Keratinocyte (primary cell): ENCODE results near the gene FHIT. TPM values are rescaled to one million over a fixed set of nuclear protein-coding genes. Genes with fewer than 3 reads are reported as not detected.

ENCODE experiments used
- DNase-seq: peaks from one replicate; pipeline ENCODE4 v3.0.0-alpha.2; 2011; ENCODE audit warnings: low read depth, missing footprints, low spot score
- FAIRE-seq: peaks from 2 replicates; lab custom pipeline; 2011; peaks lifted over from hg19 to GRCh38; lab: Jason Lieb, UNC
- H2AFZ ChIP-seq: 2 replicates; pipeline ENCODE4 v1.6.0; 2012; ENCODE audit warnings: low read length, control low read depth, inconsistent platforms; ENCODE audit not compliant: control insufficient read depth
- H3K27ac ChIP-seq: 2 replicates; pipeline ENCODE4 v1.5.1; 2011; ENCODE audit warnings: low read length; ENCODE audit not compliant: control insufficient read depth, insufficient read depth
- H3K27me3 ChIP-seq: 3 replicates; pipeline ENCODE4 v1.6.0; 2011; ENCODE audit warnings: low read length; ENCODE audit not compliant: control insufficient read depth, insufficient read depth; ENCODE audit errors: extremely low read depth
- H3K36me3 ChIP-seq, 2 experiments: 2 replicates in 1 of 2; 3 replicates in 1 of 2; pipeline ENCODE4 v1.5.1; 2011; ENCODE audit warnings: low read length in 2 of 2, mild to moderate bottlenecking in 1 of 2; ENCODE audit not compliant: control insufficient read depth in 2 of 2, insufficient read depth in 2 of 2; ENCODE audit errors: extremely low read depth in 1 of 2
- H3K4me1 ChIP-seq: 3 replicates; pipeline ENCODE4 v1.5.1; 2011; ENCODE audit warnings: low read length; ENCODE audit not compliant: control insufficient read depth, insufficient read depth; ENCODE audit errors: extremely low read depth
- H3K4me2 ChIP-seq: 3 replicates; pipeline ENCODE4 v1.6.0; 2011; ENCODE audit warnings: low read depth, low read length; ENCODE audit not compliant: control insufficient read depth, insufficient read depth; ENCODE audit errors: extremely low read depth
- H3K4me3 ChIP-seq, 3 experiments: fragments of 200-600 bp in 1 of 3; sonication (generic) in 1 of 3; 2 replicates in 2 of 3; 3 replicates in 1 of 3; pipeline ENCODE4 v1.5.1; 2011 to 2016; ENCODE audit warnings: low read length in 3 of 3, mild to moderate bottlenecking in 3 of 3, control low read depth in 2 of 3, inconsistent platforms in 1 of 3, low read depth in 1 of 3, mixed read lengths in 1 of 3, mixed run types in 1 of 3, moderate library complexity in 1 of 3; ENCODE audit not compliant: control insufficient read depth in 2 of 3, insufficient read depth in 2 of 3; ENCODE audit errors: extremely low read depth in 1 of 3
- H3K79me2 ChIP-seq: 2 replicates; pipeline ENCODE4 v1.6.0; 2012; ENCODE audit warnings: low read length; ENCODE audit not compliant: control insufficient read depth, insufficient read depth
- H3K9ac ChIP-seq: 3 replicates; pipeline ENCODE4 v1.6.0; 2011; ENCODE audit warnings: low read length; ENCODE audit not compliant: control insufficient read depth, insufficient read depth; ENCODE audit errors: extremely low read depth
- H3K9me1 ChIP-seq: 3 replicates; pipeline ENCODE4 v1.6.0; 2011; ENCODE audit warnings: low read length; ENCODE audit not compliant: control insufficient read depth, insufficient read depth; ENCODE audit errors: extremely low read depth
- H3K9me3 ChIP-seq: 2 replicates; pipeline ENCODE4 v1.5.1; 2012; ENCODE audit warnings: low read depth, low read length; ENCODE audit not compliant: control insufficient read depth
- H4K20me1 ChIP-seq: 3 replicates; pipeline ENCODE4 v1.6.0; 2011; ENCODE audit warnings: low read length; ENCODE audit not compliant: control insufficient read depth, insufficient read depth; ENCODE audit errors: extremely low read depth
- EZH2 ChIP-seq: IDR thresholded peaks from one replicate; pipeline ENCODE4 v1.6.1; 2012; ENCODE audit warnings: inconsistent platforms, mild to moderate bottlenecking, low read length, moderate library complexity
- dilution Hi-C: fragments of 300-500 bp; cut with MboI; formaldehyde crosslinking; loops from one replicate; pipeline ENCODE4 v1.7.0; 2020; ENCODE audit warnings: low sequenced_read_pairs; ENCODE audit not compliant: extremely low pct_ligation_motif_present
- polyA plus RNA-seq, 5 experiments: library from polyadenylated mRNA; depleted of rRNA in 3 of 5; stranded (reverse) in 3 of 5; stranded (forward) in 1 of 5; unstranded in 1 of 5; fragments of >200 nt; gene quantifications; 1 replicate in 1 of 5; 2 replicates in 3 of 5; 3 replicates in 1 of 5; pipeline versions ENCODE4 v1.2.1 to v1.2.3, GENCODE V29; 2011 to 2012; ENCODE audit warnings: missing spikeins in 2 of 5, low read depth in 1 of 5, low replicate concordance in 1 of 5
- TF ChIP-seq, protein P1 (sequence below), 3 experiments: IDR thresholded peaks in 1 of 3; conservative IDR thresholded peaks in 1 of 3; optimal IDR thresholded peaks in 1 of 3; 2 replicates in 2 of 3; 3 replicates in 1 of 3; pipeline versions ENCODE3 to v1.5.1; 2011; ENCODE audit warnings: low read length in 3 of 3, mild to moderate bottlenecking in 3 of 3, moderate library complexity in 2 of 3, control low read depth in 1 of 3, inconsistent platforms in 1 of 3; ENCODE audit not compliant: insufficient read depth in 2 of 3; ENCODE audit errors: extremely low read depth in 1 of 3

The FHIT gene
- polyA plus RNA-seq, 1 donor (not counting 4 experiments of a cell fraction or from before 2014, with no cell fraction given) = 2.2 TPM

GRCh38 chr3:61226166-61226686 lies 25.0 kb downstream of the FHIT start:
- Histone ChIP-seq H3K4me2 (no peak overlapping the region), H3K4me3 (no peak overlapping the region), H4K20me1 (no peaks in the 10 kb centered on the region), H3K9me1 (no peaks in the 10 kb centered on the region), H3K79me2 (no peaks in the 10 kb centered on the region), H3K9me3 (no peaks in the 10 kb centered on the region), H3K27me3 (no peaks in the 10 kb centered on the region), H3K4me1 (no peaks in the 10 kb centered on the region), H3K9ac (no peak overlapping the region), H3K27ac (no peak overlapping the region), H3K36me3 (no peaks in the 10 kb centered on the region), H2AFZ (no peak overlapping the region)
- dilution Hi-C loops = no loop called here
- no peak for DNase-seq
- TF ChIP-seq, protein P1, sequence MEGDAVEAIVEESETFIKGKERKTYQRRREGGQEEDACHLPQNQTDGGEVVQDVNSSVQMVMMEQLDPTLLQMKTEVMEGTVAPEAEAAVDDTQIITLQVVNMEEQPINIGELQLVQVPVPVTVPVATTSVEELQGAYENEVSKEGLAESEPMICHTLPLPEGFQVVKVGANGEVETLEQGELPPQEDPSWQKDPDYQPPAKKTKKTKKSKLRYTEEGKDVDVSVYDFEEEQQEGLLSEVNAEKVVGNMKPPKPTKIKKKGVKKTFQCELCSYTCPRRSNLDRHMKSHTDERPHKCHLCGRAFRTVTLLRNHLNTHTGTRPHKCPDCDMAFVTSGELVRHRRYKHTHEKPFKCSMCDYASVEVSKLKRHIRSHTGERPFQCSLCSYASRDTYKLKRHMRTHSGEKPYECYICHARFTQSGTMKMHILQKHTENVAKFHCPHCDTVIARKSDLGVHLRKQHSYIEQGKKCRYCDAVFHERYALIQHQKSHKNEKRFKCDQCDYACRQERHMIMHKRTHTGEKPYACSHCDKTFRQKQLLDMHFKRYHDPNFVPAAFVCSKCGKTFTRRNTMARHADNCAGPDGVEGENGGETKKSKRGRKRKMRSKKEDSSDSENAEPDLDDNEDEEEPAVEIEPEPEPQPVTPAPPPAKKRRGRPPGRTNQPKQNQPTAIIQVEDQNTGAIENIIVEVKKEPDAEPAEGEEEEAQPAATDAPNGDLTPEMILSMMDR (optimal IDR thresholded peaks at IDR 0.05 in 1 of 3, IDR thresholded peaks at IDR 0.05 in 1 of 3, conservative IDR thresholded peaks at IDR 0.05 in 1 of 3; ENCODE audit: extremely low read depth in 1 of 3, insufficient read depth in 2 of 3, low read length in 3 of 3) = no peak
- no peak for TF ChIP-seq EZH2
- FAIRE-seq = no peak

- dilution Hi-C loops = no loop called here
- TF ChIP-seq, protein P1 (optimal IDR thresholded peaks at IDR 0.05 in 1 of 3, IDR thresholded peaks at IDR 0.05 in 1 of 3, conservative IDR thresholded peaks at IDR 0.05 in 1 of 3; ENCODE audit: extremely low read depth in 1 of 3, insufficient read depth in 2 of 3, low read length in 3 of 3) = no peak
- TF ChIP-seq EZH2 = no peak
- H3K27me3 ChIP-seq = no peaks in the 10 kb centered on the region
These were observed 26.4 kb downstream of the FHIT start for GRCh38 chr3:61224823-61225222.

More at GRCh38 chr3:61224823-61225222, 26.4 kb downstream of the FHIT start:
- no peaks in the 10 kb centered on the region for H3K9me1 ChIP-seq
- H4K20me1 ChIP-seq = no peaks in the 10 kb centered on the region
- no peaks in the 10 kb centered on the region for H3K9me3 ChIP-seq
- H3K4me3 ChIP-seq = no peak overlapping the region
- no peak for FAIRE-seq
- no peak overlapping the region for H3K9ac ChIP-seq
- H3K27ac ChIP-seq = no peak overlapping the region
- H3K4me2 ChIP-seq = no peak overlapping the region
- no peaks in the 10 kb centered on the region for H3K36me3 ChIP-seq
- no peak for DNase-seq
- no peak overlapping the region for H2AFZ ChIP-seq
- H3K4me1 ChIP-seq = no peaks in the 10 kb centered on the region
- H3K79me2 ChIP-seq = no peaks in the 10 kb centered on the region
